ENCODE results near the gene HHAT. TPM values are rescaled to one million over a fixed set of nuclear protein-coding genes. Genes with fewer than 3 reads are reported as not detected.

Gene HHAT
- total RNA-seq, 2 experiments from 2014 or later, result 5.2 to 9.5 TPM

GRCh38 chr1:210565306-210565705 lies 236.6 kb downstream of the HHAT start:
- CTCF ChIA-PET (ENCODE audit: unreplicated experiment), result no interaction called here
- no peaks in the 10 kb centered on the region for H3K9me3 ChIP-seq (ENCODE audit: low read length)
- no peaks in the 10 kb centered on the region for H3K4me1 ChIP-seq (ENCODE audit: insufficient read depth, low read length, poor library complexity, severe bottlenecking)
- intact Hi-C loops (cut with micrococcal nuclease; ENCODE audit: unreplicated experiment), result no loop called here
- no peaks in the 10 kb centered on the region for H3K79me2 ChIP-seq (ENCODE audit: insufficient read depth, low read depth, low read length)
- no peak overlapping the region for H3K4me2 ChIP-seq (ENCODE audit: low read length)
- H3K36me3 ChIP-seq (ENCODE audit: insufficient read depth, low read length), result no peaks in the 10 kb centered on the region
- no peaks in the 10 kb centered on the region for H4K20me1 ChIP-seq (ENCODE audit: insufficient read depth, low read length)
- no peaks in the 10 kb centered on the region for H3K9me2 ChIP-seq (ENCODE audit: insufficient read depth, low read length)
- BruUV-seq (replicated peaks), result no TSS peak
- POLR2A ChIA-PET, result no interaction called here
- H3K27ac ChIP-seq (ENCODE audit: low read depth, low read length, poor library complexity, severe bottlenecking), result no peak overlapping the region
- H2AFZ ChIP-seq (ENCODE audit: low read length), result no peak overlapping the region
- TF ChIP-seq CTCF (conservative IDR thresholded peaks at IDR 0.05; ENCODE audit: low read length), result no peak
- TF ChIP-seq EZH2phosphoT487 (IDR thresholded peaks at IDR 0.05; ENCODE audit: borderline replicate concordance, low read depth, low read length), result no peak
- no peak for DNase-seq (ENCODE audit: low spot score)
- no peak overlapping the region for H3K4me3 ChIP-seq (ENCODE audit: low read depth, low read length, poor library complexity, severe bottlenecking)

GRCh38 chr1:210568631-210569030 lies 239.9 kb downstream of the HHAT start:
- Histone ChIP-seq H3K79me2 (ENCODE audit: insufficient read depth, low read depth, low read length) (no peaks in the 10 kb centered on the region), H3K4me3 (ENCODE audit: low read depth, low read length, poor library complexity, severe bottlenecking) (no peak overlapping the region), H3K27ac (ENCODE audit: low read depth, low read length, poor library complexity, severe bottlenecking) (no peak overlapping the region), H3K9me2 (ENCODE audit: insufficient read depth, low read length) (no peaks in the 10 kb centered on the region), H4K20me1 (ENCODE audit: insufficient read depth, low read length) (no peaks in the 10 kb centered on the region), H2AFZ (ENCODE audit: low read length) (no peak overlapping the region), H3K4me1 (ENCODE audit: insufficient read depth, low read length, poor library complexity, severe bottlenecking) (no peaks in the 10 kb centered on the region), H3K9me3 (ENCODE audit: low read length) (no peaks in the 10 kb centered on the region), H3K36me3 (ENCODE audit: insufficient read depth, low read length) (no peaks in the 10 kb centered on the region), H3K4me2 (ENCODE audit: low read length) (no peak overlapping the region)
- intact Hi-C loops (cut with micrococcal nuclease; ENCODE audit: unreplicated experiment), result no loop called here
- DNase-seq (ENCODE audit: low spot score), result no peak
- TF ChIP-seq EZH2phosphoT487 (IDR thresholded peaks at IDR 0.05; ENCODE audit: borderline replicate concordance, low read depth, low read length), result no peak
- no peak for TF ChIP-seq CTCF (conservative IDR thresholded peaks at IDR 0.05; ENCODE audit: low read length)
- ChIA-PET CTCF (ENCODE audit: unreplicated experiment) (interaction anchor here (1.2 kb wide), 1 partner anchor 16 kb away, joined by 3 read pairs; no protein-coding TSS in a partner anchor), POLR2A (interaction anchor here (0.6 kb wide), 1 partner anchor 141 kb away, joined by 3 read pairs; no protein-coding TSS in a partner anchor)
- no TSS peak for BruUV-seq (replicated peaks)

- no peak overlapping the region for H2AFZ ChIP-seq (ENCODE audit: low read length)
- H3K36me3 ChIP-seq (ENCODE audit: insufficient read depth, low read length), result no peaks in the 10 kb centered on the region
- intact Hi-C loops (cut with micrococcal nuclease; ENCODE audit: unreplicated experiment), result no loop called here
- DNase-seq (ENCODE audit: low spot score), result no peak
- no peaks in the 10 kb centered on the region for H3K9me3 ChIP-seq (ENCODE audit: low read length)
- H3K4me1 ChIP-seq (ENCODE audit: insufficient read depth, low read length, poor library complexity, severe bottlenecking), result no peaks in the 10 kb centered on the region
- no peak overlapping the region for H3K4me2 ChIP-seq (ENCODE audit: low read length)
- H3K9me2 ChIP-seq (ENCODE audit: insufficient read depth, low read length), result no peaks in the 10 kb centered on the region
- no peaks in the 10 kb centered on the region for H4K20me1 ChIP-seq (ENCODE audit: insufficient read depth, low read length)
- BruUV-seq (replicated peaks), result no TSS peak
- TF ChIP-seq CTCF (conservative IDR thresholded peaks at IDR 0.05; ENCODE audit: low read length) (no peak), EZH2phosphoT487 (IDR thresholded peaks at IDR 0.05; ENCODE audit: borderline replicate concordance, low read depth, low read length) (no peak)
- ChIA-PET CTCF (ENCODE audit: unreplicated experiment) (no interaction called here), POLR2A (no interaction called here)
- H3K4me3 ChIP-seq (ENCODE audit: low read depth, low read length, poor library complexity, severe bottlenecking), result no peak overlapping the region
- no peaks in the 10 kb centered on the region for H3K79me2 ChIP-seq (ENCODE audit: insufficient read depth, low read depth, low read length)
- H3K27ac ChIP-seq (ENCODE audit: low read depth, low read length, poor library complexity, severe bottlenecking), result no peak overlapping the region
Observed at GRCh38 chr1:210570116-210570515, 241.4 kb downstream of the HHAT start.
